Left kidney (tissue), 2 donors: ENCODE data around the gene PPARD. TPM values are rescaled to one million over a fixed set of nuclear protein-coding genes. Genes with fewer than 3 reads are reported as not detected.
A peak's percentile ranks its signal among the peaks of the same experiment; 100 is the strongest.
"Not testable (repeated sequence)": the region's sequence is repeated elsewhere in the genome, so short reads cannot be mapped to it uniquely, and the experiment has no call there.

Source experiments
- DNase-seq: peaks from one replicate; pipeline ENCODE4 v3.0.0-alpha.2; 2013
- polyA plus RNA-seq: library from polyadenylated mRNA; unstranded; fragments of 120-200 nt; gene quantifications from one replicate; pipeline ENCODE4 v1.2.1, GENCODE V29; 2013; ENCODE audit not compliant: insufficient read length

The PPARD gene
- polyA plus RNA-seq, 1 donor, result 21.1 TPM

DNA sequence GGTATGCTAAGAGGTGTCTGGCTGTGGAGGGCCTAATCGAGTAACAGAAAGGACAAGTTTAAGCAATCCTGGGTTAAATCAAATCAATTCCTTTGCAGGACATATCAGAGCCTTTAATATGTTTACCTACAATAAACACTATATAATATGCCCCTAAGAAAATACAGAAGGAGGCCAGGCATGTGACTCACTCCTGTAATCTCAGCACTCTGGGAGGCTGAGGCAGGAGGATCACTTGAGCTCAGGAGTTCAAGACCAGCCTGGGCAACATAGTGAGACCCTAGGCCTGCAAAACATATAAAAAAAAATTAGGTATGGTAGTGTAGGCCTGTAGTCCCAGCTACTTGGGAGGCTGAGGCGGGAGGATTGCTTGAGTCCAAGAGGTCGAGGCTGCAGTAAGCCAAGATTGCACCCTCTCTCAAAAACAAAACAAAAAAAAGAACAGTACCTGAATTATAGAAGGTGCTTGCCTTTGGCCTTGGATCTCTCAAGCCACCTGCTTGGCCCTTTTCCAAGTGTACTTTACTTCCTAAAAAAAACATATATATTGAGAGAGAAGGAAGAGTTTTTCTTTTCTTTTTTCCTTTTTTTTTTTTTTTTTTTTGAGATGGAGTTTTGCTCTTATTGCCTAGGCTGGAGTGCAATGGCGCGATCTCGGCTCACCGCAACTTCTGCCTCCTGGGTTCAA lies 96.2 kb downstream of the PPARD start:
- DNase-seq, result not testable (repeated sequence)

DNA sequence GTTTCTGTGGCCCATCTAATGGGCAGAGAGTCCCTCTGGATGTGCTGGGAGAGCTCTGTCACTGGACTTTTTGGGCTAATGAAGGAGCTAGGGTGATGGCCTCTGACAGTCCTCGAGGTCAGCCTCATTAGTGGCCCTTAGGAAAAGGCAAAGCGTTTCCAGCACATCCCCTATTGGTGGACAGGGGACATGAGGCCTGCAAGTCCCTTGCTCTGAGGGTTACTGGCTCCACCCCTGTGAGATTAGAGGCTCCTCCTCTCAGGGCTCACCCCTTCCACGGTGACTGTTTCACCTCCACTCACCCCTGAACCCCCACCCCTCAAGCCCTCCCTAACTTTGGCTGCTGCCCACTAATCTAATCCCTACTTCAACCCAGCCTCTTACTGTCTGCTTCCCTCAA lies 97.0 kb downstream of the PPARD start:
- no peak for DNase-seq

DNA sequence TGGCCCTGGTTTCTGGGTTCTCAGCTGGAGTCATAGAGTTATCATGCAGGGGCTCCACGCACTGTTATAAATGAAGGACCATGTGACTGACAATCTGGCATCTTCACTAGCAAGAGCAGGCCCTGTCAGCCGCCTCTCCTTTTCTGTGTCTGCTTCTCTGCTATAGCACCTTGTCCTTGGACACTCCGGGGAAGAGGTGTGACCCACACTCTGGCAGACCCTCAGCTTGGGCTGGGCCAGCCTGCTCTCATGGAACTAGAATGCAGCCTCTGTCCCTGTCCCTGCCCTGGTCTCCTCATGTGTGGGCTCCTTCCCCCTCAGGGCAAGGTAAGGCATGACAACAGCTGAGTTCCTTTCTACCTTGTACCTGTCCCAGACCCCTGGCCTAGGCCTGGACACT lies 98.8 kb downstream of the PPARD start:
- DNase-seq, result no peak

DNA sequence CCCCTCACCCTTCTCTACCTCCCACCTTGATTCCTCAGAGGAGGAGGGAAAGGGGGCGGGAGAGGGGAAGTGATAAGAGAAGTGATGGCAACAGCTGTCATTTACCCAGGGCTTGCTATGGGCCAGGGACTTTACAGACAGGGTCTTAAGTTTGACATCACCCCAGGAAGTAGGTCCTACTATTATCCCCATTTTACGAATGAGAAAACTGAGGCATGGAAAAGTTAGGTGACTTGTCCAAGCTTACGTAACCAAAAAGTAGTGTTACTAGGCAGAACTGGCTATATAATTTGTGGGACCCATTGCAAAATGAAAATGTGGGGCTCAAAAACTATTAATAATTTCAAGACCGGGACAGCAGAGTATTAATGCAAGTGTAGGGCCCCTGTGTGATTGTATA lies 99.3 kb downstream of the PPARD start:
- no peak for DNase-seq

DNA sequence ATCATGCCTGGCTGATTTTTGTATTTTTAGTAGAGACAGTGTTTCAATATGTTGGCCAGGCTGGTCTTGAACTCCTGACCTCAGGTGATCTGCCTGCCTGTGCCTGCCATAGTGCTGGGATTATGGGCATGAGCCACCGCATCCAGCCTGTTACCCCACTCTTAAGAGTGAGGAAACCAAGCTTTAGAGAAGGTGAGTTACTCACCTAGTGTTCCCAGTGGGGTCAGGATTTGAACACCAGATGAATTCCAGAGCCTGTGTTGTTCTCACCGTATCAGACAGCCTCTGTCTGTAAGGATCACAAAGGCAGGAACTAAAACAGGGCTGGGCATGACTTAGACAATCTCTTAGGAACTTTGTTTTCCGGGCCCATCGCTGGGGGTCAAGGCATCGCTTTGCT lies 100.3 kb downstream of the PPARD start:
- no peak for DNase-seq

DNA sequence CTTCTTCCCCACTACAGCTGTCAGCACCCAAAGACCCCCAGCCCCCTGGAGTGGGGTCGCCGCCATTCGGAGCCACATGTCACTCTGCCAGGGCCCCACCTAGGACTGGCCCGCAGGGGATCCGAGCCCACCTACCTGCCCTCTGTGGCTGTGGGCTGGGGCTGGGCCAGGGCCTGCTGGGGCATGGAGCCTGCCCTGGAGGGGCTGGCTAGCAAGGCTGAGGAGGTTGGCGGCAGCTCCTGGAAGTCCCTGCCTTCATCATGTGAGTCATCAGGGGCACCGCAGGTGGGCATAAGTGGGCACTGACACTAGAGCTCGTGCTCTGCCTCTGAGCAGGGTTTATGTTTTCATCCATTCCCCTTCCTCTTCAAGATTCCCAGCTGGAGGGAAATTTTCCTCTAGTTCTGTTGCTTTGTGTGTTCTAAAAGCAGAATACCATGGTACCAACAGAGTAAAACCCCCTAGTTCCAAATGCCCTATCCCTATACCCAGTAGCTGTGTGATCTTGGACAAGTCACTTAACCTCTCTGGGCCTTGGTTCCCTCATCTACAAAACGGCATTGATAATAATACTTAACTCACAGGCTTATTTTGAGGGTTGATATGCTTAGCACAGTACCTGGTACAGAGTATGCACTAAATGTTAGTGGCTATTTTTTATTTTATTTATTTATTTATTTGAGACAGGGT lies 101.1 kb downstream of the PPARD start:
- DNase-seq, result no peak

DNA sequence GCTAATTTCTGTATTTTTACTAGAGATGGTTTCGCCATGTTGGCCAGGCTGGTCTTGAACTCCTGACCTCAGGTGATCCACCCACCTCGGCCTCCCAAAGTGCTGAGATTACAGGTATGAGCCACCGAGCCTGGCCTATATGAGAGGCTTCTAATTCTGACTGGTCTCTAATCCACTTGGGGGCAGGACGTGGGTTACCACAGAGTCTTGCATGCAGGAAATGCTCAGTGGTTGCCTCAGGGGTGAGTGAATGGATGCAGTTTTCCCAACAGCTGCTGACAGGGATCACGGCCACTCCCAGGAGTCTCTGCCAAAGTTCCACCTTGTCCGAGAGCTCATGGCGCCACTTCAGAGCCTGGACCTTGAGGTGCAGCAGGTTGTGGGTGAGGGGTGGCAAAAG lies 103.3 kb downstream of the PPARD start:
- DNase-seq, result no peak

DNA sequence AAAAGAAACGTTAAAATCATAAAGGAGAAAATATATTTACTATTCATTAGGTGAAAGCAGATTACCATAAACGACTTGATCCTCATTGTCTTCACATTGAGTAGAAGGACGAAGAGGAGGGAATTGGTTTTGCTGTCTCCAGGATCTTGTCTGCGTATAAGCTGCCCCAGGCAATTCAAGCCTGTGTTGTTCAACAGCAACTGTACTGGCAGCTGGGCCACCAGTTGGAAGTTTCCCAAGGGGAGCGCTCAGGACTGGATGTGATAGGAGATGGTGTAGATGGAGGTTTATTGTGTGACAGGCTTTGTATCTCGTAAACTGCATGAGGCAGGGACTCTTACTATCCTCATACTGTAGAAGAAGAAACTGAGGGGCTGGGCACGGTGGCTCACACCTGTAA lies 105.8 kb downstream of the PPARD start:
- DNase-seq, result no peak

DNA sequence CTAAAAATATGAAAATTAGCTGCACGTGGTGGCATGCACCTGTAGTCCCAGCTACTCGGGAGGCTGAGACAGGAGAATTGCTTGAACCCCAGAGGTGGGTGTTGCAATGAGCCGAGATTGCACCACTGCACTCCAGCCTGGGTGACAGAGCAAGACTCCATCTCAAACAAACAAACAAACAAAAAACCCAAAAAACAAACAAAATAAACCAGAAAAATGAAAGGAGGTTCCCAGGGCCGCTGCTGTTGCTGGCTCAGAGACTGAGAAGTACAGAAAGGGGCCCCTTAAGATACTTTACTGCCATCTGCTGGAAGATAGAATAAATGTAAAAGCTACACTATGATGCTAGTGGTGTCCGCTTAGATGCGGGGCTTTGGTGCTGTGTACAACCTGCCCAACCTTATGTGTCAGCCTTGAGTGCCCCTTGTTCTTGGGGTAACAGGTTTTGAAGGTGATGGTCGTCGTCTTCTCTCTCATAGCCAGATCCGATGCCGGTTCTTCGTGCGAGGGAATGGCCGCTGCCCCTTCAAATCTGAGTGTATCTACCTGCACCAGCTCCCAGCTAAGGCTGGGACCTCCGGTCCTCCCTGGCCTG lies 107.0 kb downstream of the PPARD start:
- DNase-seq, result peak; percentile 67

DNA sequence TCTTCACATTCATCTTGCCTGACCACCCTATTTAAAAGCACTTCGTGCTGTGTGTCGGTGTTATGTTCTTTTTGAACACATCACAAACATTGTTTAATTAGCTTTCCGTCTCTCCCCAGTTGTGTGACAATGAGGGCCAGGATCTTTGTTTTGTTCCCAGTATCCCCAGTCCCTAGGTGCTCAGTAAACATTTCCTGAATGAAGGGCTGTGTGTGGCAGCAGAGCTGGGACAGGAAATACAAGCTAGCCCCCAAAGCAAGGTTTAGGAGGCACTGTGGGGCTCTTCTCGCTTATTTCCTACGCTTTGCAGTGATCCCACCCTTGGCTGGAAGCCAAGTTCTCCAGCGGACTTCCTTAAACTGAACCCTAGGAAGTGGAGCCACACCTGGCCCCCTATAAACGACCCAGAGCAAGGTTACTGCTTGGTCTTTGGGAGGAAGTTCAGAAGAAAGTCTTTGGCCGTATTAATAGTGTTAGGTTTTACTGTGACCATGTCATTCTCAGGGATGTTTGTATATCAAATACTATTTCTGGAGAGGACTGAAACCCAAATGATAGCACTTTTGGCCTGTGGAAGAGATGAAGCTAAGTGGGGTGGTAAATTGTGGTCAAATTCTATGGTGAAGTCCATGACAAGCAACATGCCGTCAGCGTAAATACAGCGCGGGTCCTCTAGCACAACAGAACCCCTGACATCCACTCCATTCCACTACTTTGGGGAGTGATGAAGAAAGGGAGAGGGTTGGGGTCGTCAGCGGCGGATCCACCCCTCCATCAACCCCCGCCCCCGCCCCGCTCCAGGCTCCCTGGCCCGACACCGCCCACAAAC lies 109.2 kb downstream of the PPARD start:
- no peak for DNase-seq

DNA sequence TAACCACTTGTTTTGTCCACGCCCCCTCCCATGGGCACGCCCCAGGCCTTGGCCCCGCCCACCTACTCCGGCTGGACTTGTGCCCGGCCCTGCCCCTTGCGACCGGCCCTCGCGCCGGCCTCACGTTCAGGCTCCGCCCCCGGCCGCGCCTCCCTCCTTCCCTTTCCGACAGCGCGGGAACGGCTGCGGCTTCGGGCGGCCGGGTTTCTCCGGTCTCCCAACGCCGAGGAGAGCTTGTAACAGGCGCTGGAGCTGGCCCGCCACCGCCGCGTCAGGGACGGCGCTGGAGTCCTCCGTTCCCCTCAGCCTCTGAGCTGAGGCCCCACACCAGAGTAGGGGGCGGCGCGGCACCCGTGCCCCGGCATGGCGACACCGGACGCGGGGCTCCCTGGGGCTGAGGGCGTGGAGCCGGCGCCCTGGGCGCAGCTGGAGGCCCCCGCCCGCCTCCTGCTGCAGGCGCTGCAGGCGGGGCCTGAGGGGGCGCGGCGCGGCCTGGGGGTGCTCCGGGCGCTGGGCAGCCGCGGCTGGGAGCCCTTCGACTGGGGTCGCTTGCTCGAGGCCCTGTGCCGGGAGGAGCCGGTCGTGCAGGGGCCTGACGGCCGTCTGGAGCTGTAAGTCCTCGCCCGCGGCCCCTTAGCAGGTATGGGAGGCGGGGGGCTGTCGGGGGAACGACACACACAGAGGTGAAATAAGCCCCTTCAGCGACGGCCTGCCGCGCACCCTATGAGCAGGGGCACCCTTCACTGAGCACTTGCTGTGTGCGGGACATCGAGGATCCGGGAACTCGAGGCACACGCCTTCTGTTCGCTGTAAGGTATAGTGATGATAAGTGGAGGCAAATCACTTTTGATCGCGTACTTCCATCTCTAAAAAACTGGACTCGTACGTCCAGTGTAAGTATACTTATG lies 110.1 kb downstream of the PPARD start, which contains the start of gene FANCE:
Gene FANCE, plus strand, starts transcription at position 156 of the 908 bp plus-strand sequence. Its CDS starts 208 bp downstream, at position 364.
- peak; percentile 95 for DNase-seq

DNA sequence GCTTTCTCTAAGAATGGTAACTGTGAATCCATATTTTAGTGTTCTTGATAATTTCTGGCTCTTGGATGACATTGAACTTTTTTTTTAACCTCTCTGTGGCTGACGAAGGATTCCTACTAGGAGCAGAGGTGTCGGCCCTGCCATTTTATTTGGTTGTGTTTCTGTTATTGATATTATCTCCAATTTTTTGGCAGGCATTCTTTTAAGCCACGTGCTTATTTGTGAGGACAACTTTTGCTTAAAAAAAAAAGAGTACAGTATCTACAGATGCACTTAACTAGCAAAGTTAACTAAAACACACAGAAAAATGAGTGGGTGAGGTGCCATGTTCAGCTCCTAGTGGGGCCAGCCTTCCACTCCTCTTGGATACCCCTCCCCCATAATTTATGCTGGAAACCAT lies 110.9 kb downstream of the PPARD start:
- DNase-seq, result no peak

DNA sequence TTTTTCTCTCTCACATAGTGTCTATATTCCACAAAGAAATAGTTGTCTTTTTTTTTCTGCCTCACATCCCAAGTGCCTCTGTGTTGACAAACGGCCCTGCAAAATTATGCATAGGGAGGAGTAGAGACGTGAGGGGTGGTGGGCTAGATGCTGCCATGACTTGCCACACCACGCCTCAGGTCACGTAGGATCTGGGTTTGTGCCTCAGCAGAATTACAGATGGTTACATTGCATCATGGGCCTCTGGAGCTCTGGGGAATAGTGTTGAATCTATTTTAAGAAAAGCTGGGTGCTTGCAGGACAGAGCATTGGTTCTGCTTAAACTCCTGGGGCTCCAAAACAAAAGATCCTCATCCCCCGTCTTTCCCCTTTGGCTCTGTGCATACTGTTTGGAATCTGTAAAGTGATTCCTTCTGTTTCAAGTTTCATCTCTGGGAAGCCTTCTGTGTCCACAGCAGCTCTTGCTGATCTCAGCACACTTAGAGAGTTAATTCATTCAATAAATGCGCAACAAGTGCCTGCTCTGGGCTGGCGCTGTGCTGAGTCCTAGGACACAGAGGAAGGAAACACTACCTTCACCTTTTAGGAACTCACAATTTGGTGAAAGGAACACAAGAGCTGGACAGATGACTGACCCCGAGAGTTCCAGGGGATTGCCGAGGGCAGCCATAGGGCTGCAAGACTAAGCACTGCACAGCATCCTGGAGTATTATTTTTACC lies 112.2 kb downstream of the PPARD start:
- no peak for DNase-seq

DNA sequence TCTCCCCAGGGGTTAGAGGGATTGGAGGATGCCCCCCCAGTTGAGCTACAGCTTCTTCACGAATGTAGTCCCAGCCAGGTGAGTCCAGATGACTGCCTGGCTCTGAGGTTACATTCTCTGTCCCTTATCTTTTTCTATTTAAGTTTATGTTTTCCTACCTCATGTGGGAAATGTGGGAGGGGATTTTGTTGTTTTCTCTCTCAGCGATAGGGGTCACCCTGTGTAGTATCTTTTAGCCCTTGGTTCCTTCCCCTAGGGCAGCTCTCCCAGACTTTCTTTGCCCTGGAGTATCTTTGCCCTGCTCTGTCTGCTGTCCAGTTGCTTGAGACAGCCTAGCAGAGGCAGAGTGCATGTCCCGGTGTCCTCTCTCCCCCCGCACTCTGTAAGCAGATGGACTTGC lies 115.5 kb downstream of the PPARD start:
- DNase-seq, result no peak

DNA sequence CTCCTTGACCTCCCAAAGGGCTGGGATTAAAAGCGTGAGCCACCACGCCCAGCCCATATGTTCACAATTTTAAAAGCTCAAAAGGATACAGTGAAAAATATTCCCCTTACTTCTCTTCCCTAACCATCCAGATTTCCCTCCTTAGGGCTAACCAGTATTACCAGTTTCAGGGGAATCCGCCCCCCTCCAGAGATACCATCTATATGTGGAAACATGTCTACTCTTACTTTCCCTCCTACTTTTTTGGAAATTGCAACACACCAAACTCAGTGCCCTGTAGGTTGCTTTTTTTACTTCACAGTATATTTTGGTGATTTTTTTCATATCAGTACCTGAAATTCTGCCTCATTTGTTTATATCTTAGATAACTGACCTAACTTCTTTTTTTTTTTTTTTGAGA lies 118.9 kb downstream of the PPARD start:
- no peak for DNase-seq

DNA sequence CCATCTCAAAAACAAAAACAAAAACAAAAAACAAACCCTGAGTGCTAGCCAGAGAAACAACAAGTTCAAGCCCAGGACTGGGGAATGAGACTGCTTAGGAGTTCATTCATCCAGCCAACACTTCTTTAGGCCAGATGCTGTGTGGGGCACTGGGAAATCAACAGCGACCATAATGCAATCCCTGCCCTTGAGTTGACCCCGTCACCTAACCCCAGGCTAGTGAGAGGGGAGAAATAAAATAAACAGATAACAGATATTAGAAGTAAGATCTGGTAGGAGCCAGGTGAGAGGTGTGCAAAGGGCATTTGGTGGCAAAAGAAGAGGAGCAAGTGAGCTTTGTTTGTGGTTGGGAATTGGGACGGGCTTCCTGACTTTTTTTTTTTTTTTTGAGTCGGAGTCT lies 120.9 kb downstream of the PPARD start:
- no peak for DNase-seq

DNA sequence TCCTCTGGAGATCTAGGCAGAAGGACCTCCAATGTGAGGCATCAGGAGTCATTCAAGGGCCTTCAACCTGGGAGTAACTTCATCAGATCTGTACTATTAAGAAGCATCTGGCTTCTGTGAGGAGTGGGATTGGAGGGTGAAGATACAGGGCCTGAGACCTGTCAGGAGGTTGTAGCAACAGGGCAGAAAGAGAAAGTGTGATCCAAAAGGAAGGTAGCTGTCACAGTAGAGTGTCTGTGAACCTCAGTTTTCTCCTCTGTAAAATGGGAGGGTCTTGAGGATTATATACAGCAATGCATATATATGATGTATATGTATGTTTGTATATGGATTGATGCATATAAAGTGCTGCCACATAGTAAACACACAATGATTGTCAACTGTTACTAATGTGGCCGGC lies 123.3 kb downstream of the PPARD start:
- DNase-seq, result no peak

DNA sequence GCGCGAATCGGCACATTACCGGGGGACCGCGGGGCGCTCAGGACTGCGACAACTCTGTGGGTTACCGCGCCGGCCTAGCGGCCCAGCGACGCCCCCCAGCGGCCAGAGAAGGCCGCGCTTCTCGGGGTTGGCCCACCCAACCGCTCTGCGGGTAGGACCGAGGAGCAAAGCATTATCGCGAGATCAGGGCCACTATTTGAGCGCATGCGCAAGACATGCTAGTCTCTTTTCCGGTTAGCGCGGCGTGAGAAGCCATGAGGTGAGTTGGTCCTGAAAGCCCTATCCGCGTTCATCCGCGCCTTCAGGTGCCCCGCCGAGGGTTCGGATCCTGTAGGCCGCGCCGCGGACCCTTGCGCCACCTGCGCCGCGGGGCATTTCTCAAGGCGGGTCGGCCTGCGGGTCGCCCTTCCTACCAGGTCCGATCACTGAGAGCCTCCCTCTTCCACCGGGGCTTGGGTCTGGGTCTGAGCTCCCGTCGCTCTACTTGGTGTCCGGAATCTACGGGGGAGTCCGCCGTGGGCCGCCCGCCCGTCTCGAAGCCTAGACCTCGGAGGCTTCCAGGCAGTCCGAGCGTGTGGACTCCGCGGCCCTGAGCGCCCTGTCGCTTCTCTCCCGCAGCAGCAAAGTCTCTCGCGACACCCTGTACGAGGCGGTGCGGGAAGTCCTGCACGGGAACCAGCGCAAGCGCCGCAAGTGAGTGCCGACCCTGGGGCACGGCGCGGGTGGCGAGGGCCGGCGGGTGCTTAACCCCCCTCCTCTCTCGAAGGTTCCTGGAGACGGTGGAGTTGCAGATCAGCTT lies 126.0 kb downstream of the PPARD start, which contains the start of gene RPL10A:
Gene RPL10A, plus strand, starts transcription at position 221 of the 799 bp plus-strand sequence. Its CDS starts 34 bp downstream, at position 255.
- DNase-seq, result peak; percentile 98

DNA sequence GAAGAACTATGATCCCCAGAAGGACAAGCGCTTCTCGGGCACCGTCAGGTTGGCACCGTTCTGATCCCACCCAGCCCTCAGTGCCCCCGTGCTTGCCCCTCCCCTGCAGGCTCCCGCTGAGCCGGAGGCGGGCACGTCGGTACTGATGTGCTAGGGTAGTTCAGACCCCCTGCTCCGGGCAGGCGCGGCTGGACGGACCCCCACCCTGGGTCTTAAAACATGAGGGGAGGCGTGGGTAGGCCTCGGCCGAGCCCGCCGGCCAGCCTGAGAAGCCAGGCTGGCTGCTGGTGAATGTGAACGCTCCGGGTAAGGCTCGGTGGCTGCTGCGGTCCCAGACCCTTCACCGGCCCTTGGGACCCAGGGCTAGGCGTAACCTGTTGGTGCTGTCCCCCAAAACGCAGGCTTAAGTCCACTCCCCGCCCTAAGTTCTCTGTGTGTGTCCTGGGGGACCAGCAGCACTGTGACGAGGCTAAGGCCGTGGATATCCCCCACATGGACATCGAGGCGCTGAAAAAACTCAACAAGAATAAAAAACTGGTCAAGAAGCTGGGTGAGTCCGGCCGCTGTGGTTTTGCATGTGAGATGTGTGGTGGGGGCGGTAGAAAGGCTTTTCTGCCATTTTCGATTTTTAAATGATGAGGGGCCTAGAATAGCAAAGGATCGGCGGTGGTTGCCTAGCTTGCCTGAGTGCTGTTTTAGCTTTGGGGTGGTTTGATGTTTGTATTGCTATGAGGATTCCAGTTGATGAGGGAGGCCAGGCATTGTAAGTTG lies 126.8 kb downstream of the PPARD start:
- no peak for DNase-seq
